Adrenal gland (tissue), 12 donors: ENCODE measurements around the gene ST6GALNAC3. TPM values are rescaled to one million over a fixed set of nuclear protein-coding genes. Genes with fewer than 3 reads are reported as not detected.

Experiments used
- DNase-seq, 7 donors: peaks; one replicate each; pipeline ENCODE4 v3.0.0-alpha.2; 2019 to 2020
- H3K27ac ChIP-seq, 5 donors: fragments of 200-600 bp; sonication (generic) in 4 of 5; 1 replicate in 3 of 5; 2 replicates in 2 of 5; pipeline versions ENCODE4 v1.5.1 to v1.8.0; 2016 to 2020; ENCODE audit warnings: mild to moderate bottlenecking in 1 of 5
- H3K27me3 ChIP-seq: fragments of 200-600 bp; 2 replicates; pipeline ENCODE4 v1.8.0; 2021
- H3K36me3 ChIP-seq, 2 donors: fragments of 200-600 bp; replicated peaks in 1 of 2; 1 replicate in 1 of 2; 2 replicates in 1 of 2; pipeline versions ENCODE4 v1.5.1 to v1.8.0; 2018 to 2022
- H3K4me1 ChIP-seq, 2 donors: fragments of 200-600 bp; replicated peaks in 1 of 2; 1 replicate in 1 of 2; 2 replicates in 1 of 2; pipeline versions ENCODE4 v1.5.1 to v1.8.0; 2018 to 2021
- H3K4me3 ChIP-seq, 4 donors: fragments of 200-600 bp; sonication (generic) in 3 of 4; one replicate each; pipeline ENCODE4 v1.5.1; 2016 to 2018
- H3K9me3 ChIP-seq, 3 donors: fragments of 200-600 bp; sonication (generic) in 1 of 3; replicated peaks in 1 of 3; 1 replicate in 2 of 3; 2 replicates in 1 of 3; pipeline versions ENCODE4 v1.5.1 to v1.8.0; 2016 to 2021
- CTCF ChIP-seq, 6 experiments: fragments of 450-650 bp in 4 of 6; fragments of 200-600 bp in 2 of 6; sonication (generic) in 1 of 6; IDR thresholded peaks; 1 replicate in 5 of 6; 2 replicates in 1 of 6; pipeline versions ENCODE4 v1.5.1 to v1.8.0; 2016 to 2021; ENCODE audit warnings: antibody characterized with exemption in 6 of 6, mild to moderate bottlenecking in 2 of 6, moderate library complexity in 1 of 6
- POLR2A ChIP-seq, 2 donors: fragments of 450-650 bp; IDR thresholded peaks; one replicate each; pipeline ENCODE4 v1.6.1; 2017; ENCODE audit warnings: antibody characterized with exemption in 2 of 2, mild to moderate bottlenecking in 2 of 2, moderate library complexity in 1 of 2
- WGBS, 4 donors: extraction: QIAGEN DNeasy Blood & Tissue Kit in 2 of 4; methylation state at CpG; one replicate each; pipeline versions ENCODE4 v1.1.5 to v1.1.7; 2013 to 2017; 5-methylcytosine and 5-hydroxymethylcytosine counted together
- intact Hi-C, 2 donors: fragments of 100-400 bp; cut with DNase I; formaldehyde crosslinking; loops; one replicate each; pipeline versions ENCODE4 v1.14.1 to v1.15.0; 2022 to 2023
- polyA plus RNA-seq, 3 donors: library from polyadenylated mRNA; stranded (reverse); fragments of 200-250 nt in 2 of 3; fragments of 350-450 nt in 1 of 3; fragmentation: Illumina TruSeq in 1 of 3; extraction: RNeasy Lipid Tissue Mini Kit (QIAGEN cat#74804) in 1 of 3; gene quantifications; one replicate each; pipeline ENCODE4 v1.2.3, GENCODE V29; 2013 to 2014
- total RNA-seq, 9 donors: library from RNA; depleted of rRNA in 4 of 9; stranded (reverse); fragments of >200 nt in 4 of 9; fragments of 120-200 nt in 1 of 9; fragmentation: NEBNext Ultra II Directional in 1 of 9; extraction: Animal tissue kit (Norgen Biotek cat#: 25700) in 1 of 9; gene quantifications; one replicate each; pipeline versions ENCODE4 v1.1.0 to v1.2.4, GENCODE V29; 2013 to 2023
- donor health status: healthy with polysubstance abuse.
- donor health status: Bipolar disorder and iron deficiency.
- donor health status: DM: yes; HTN: yes; CAD: no.
- donor health status: DM: no; HTN: no; CAD: no.
- donor health status: DM: no; HTN: no; CAD: no.
- donor health status: DM: yes; HTN: yes; CAD: no.

ST6GALNAC3 gene
- total and polyA plus RNA-seq, 12 donors: 1.4 to 11.5 (median 5.9) TPM

GRCh38 chr1:76465030-76465429 lies 390.5 kb downstream of the ST6GALNAC3 start:
- Histone ChIP-seq H3K4me1 (no peaks in the 10 kb centered on the region), H3K36me3 (no peaks in the 10 kb centered on the region), H3K27ac (peak overlapping the region in 3 of 5 donors; percentile 2 to 67 (median 32)), H3K27me3 (no peaks in the 10 kb centered on the region), H3K4me3 (no peak overlapping the region), H3K9me3 (no peaks in the 10 kb centered on the region)
- intact Hi-C loops: no loop called here
- 40 to 53% (median 49%) methylated on average over 2 of the region's 2 CpGs for WGBS, 4 donors
- peak in 6 of 7 donors; percentile 15 to 61 (median 45) for DNase-seq
- no peak for TF ChIP-seq POLR2A (IDR thresholded peaks at IDR 0.05)
- TF ChIP-seq CTCF (IDR thresholded peaks at IDR 0.05): no peak

GRCh38 chr1:76470166-76470565 lies 395.6 kb downstream of the ST6GALNAC3 start:
- Histone ChIP-seq H3K36me3 (no peaks in the 10 kb centered on the region), H3K4me1 (no peaks in the 10 kb centered on the region), H3K4me3 (no peak overlapping the region), H3K27me3 (no peaks in the 10 kb centered on the region), H3K27ac (no peak overlapping the region), H3K9me3 (no peaks in the 10 kb centered on the region)
- TF ChIP-seq CTCF (IDR thresholded peaks at IDR 0.05): no peak
- TF ChIP-seq POLR2A (IDR thresholded peaks at IDR 0.05): no peak
- WGBS, 4 donors: 88 to 100% (median 96%) methylated on average over 1 of the region's 1 CpG
- intact Hi-C loops: no loop called here
- no peak for DNase-seq

GRCh38 chr1:76471536-76471935 lies 397.0 kb downstream of the ST6GALNAC3 start:
- TF ChIP-seq CTCF (IDR thresholded peaks at IDR 0.05) (no peak), POLR2A (IDR thresholded peaks at IDR 0.05) (no peak)
- Histone ChIP-seq H3K9me3 (no peaks in the 10 kb centered on the region), H3K4me3 (no peak overlapping the region), H3K36me3 (no peaks in the 10 kb centered on the region), H3K27me3 (no peaks in the 10 kb centered on the region), H3K4me1 (no peaks in the 10 kb centered on the region), H3K27ac (no peak overlapping the region)
- no peak for DNase-seq
- intact Hi-C loops: no loop called here

GRCh38 chr1:76473591-76473990 lies 399.0 kb downstream of the ST6GALNAC3 start:
- Histone ChIP-seq H3K27ac (no peak overlapping the region), H3K4me3 (no peak overlapping the region), H3K27me3 (no peaks in the 10 kb centered on the region), H3K4me1 (no peaks in the 10 kb centered on the region), H3K36me3 (no peaks in the 10 kb centered on the region), H3K9me3 (no peaks in the 10 kb centered on the region)
- no peak for DNase-seq
- TF ChIP-seq POLR2A (IDR thresholded peaks at IDR 0.05): no peak
- TF ChIP-seq CTCF (IDR thresholded peaks at IDR 0.05): no peak
- 54 to 79% (median 70%) methylated on average over 1 of the region's 1 CpG for WGBS, 4 donors
- intact Hi-C loops: no loop called here
